ENCODE measurements around the gene ABHD17A.

ABHD17A gene

GRCh38 chr19:1885398-1886119 lies at the start of gene ABHD17A:
TSS of gene ABHD17A (minus strand) at chr19:1885496. CDS start at chr19:1881566, 3,930 bp downstream.
- peak; percentile 96 for DNase-seq

GRCh38 chr19:1933942-1934341 lies 48.6 kb upstream of the ABHD17A start:
- no peak for DNase-seq

GRCh38 chr19:1933244-1933643 lies 47.9 kb upstream of the ABHD17A start:
- no peak for DNase-seq

- no peak for DNase-seq
Observed at GRCh38 chr19:1932395-1932794, 47.1 kb upstream of the ABHD17A start.

- DNase-seq = no peak
Observed at GRCh38 chr19:1931445-1931844, 46.1 kb upstream of the ABHD17A start.

- DNase-seq = peak; percentile 73
Observed at GRCh38 chr19:1929021-1929742, 43.9 kb upstream of the ABHD17A start.

GRCh38 chr19:1925544-1925943 lies 40.2 kb upstream of the ABHD17A start:
- no peak for DNase-seq

- no peak for DNase-seq
Observed at GRCh38 chr19:1924320-1924961, 39.1 kb upstream of the ABHD17A start.

GRCh38 chr19:1923319-1923718 lies 38.0 kb upstream of the ABHD17A start:
- no peak for DNase-seq

GRCh38 chr19:1922803-1923202 lies 37.5 kb upstream of the ABHD17A start:
- DNase-seq = no peak

- DNase-seq = no peak
Observed at GRCh38 chr19:1921825-1922224, 36.5 kb upstream of the ABHD17A start.

- no peak for DNase-seq
Observed at GRCh38 chr19:1921326-1921725, 36.0 kb upstream of the ABHD17A start.

GRCh38 chr19:1920644-1921043 lies 35.3 kb upstream of the ABHD17A start:
- DNase-seq = no peak

- DNase-seq = no peak
Observed at GRCh38 chr19:1918975-1919374, 33.7 kb upstream of the ABHD17A start.

GRCh38 chr19:1917926-1918325 lies 32.6 kb upstream of the ABHD17A start:
- no peak for DNase-seq

- no peak for DNase-seq
Observed at GRCh38 chr19:1917146-1917545, 31.9 kb upstream of the ABHD17A start.

- DNase-seq = no peak
Observed at GRCh38 chr19:1914826-1915341, 29.6 kb upstream of the ABHD17A start.

GRCh38 chr19:1913781-1914577 lies 28.7 kb upstream of the ABHD17A start:
- no peak for DNase-seq

- no peak for DNase-seq
Observed at GRCh38 chr19:1912760-1913505, 27.6 kb upstream of the ABHD17A start.

GRCh38 chr19:1911995-1912394 lies 26.7 kb upstream of the ABHD17A start:
- no peak for DNase-seq

- no peak for DNase-seq
Observed at GRCh38 chr19:1911098-1911497, 25.8 kb upstream of the ABHD17A start.

- DNase-seq = no peak
Observed at GRCh38 chr19:1910177-1910576, 24.9 kb upstream of the ABHD17A start.

Data from left hindlimb (tissue), 1 donor.